T-helper 22 cell (primary cell): Measurements from ENCODE around the gene EML1.

ENCODE experiments used
- DNase-seq: peaks from one replicate; pipeline ENCODE4 v3.0.0-alpha.2; 2020; ENCODE audit warnings: low read depth

The EML1 gene

DNA sequence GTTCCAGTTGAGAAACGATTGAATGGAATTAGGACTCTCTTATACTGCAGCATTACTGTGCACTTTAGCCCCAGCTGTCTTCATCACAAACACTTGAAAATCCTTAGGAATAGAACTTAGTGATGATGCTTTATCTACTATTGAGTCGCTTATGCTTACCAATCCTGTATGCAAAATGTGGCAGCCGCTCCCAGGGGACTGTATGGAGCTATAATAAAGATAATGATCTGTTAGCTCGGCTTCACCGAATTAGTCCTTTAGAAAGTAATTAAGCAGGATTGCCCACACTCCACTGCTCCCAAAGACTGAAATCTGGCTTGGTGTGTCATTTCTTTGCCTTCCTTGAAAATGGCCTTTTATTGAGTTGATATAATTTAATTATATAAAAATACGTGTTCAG is 10.6 kb downstream of the EML1 start:
- no peak for DNase-seq

DNA sequence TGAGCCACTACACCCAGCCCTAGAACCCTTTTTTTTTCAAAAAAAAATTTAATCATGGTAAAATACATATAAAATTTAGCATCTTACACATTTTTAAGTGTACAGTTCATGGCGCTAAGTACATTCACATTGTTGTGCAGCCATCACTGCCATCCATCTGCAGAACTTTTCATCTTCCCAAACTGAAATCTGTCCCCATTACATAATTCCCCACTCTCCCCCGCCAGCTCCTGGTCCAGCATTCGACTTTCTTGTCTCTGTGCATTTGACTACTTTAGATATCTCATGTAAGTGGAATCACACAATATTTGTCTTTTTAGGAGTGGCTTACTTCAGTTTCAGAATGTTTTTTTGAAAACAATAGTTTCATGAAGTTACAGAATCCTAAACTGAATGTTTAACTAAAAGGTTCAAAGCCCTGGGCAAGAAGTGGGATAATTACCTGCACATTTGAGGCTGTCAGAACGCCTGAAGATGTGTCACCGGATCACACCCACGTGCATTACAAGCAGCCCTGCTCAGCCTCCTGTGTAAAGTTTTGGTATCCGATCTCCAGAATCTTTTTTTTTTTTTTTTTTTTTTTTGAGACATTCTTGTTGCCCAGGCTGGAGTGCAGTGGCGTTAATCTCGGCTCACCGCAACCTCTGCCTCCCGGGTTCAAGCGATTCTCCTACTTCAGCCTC is 12.7 kb downstream of the EML1 start:
- no peak for DNase-seq

DNA sequence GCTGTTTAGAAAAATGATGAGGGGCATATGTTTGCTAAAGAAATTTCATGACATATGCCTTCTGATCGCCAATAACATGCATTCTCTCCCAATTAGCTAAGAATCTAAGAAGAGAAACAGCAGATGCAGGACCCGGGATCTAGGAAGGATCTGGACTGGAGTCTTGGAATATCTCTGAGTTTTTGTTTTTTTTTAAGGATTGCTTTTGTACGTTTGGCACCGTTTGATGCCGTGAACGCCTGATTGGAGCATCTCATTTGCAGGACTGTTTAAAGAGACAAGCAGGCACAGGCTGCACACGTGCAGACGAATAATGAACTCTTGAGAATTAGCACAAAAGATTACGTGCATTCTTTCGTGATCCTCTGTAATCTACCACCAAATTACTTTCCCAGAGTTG is 13.6 kb downstream of the EML1 start:
- no peak for DNase-seq

DNA sequence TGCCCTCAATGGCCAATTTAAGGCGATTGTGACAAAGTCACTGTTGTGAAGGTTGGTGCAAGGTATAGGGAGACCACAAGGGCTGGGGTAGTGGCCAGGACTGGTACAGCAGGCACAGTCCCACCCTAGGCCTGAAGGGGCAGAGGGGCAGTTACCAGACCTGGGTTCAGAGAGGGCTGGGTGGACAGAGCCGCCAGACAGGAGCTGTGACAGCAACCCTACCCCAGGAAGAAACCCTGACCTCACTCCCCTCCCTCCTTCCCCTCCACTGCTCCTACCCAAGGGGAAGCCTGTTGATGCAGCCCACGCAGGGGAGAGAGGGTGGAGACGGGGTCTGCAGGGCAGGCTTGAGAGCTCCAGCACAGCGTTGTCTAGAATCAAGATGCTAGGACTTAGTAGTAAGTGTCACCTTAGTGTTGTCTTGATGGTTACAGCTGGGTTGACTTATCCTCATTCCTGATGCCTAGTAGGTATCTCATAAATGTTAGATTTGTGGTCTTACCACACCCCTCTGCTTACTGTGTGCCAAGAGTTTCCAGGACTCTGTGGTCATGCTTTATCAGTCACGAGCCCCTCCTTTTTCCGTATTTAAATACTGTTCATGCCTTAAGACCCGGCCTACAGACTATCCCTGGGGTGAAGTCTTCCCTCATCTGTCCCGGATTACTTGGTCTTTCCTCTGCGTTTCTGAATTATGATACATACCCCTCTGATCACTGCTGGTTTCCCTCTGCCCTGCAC is 14.4 kb downstream of the EML1 start:
- DNase-seq = no peak

DNA sequence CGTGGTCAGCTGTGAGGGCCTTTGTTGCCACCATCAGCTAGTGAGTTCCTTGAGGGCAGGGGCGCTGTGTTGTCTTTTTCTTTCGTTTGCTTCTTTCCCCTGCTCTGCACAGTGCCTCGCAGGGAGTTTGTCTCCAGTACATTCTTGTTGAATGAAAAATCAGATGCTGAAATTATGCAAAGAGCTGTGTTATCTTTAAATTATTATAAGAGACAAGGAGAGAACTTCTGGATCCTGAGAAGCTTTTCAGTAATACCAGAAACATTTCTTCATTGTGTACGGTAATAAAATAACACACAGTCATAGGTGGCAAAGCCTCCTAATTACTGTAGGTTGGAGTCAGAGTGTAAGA is 14.9 kb downstream of the EML1 start:
- DNase-seq = no peak

DNA sequence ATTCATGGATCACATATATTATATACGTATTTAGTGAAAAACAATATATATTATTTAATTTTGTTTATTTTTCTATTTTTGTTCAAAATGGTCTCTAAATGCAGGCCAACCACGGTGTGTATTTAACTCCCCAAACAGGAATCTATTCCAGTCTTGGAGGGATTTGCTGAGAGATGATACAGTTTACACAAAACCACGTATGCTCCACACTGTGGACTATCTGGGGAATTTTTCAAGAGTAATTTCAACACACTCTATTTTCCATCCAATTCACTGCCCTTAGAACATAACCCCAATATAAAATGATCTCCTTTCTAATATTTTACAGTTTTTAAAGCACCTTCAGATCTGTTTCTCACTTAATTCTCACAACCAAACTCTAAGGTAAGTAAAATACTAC is 15.3 kb downstream of the EML1 start:
- DNase-seq = no peak

DNA sequence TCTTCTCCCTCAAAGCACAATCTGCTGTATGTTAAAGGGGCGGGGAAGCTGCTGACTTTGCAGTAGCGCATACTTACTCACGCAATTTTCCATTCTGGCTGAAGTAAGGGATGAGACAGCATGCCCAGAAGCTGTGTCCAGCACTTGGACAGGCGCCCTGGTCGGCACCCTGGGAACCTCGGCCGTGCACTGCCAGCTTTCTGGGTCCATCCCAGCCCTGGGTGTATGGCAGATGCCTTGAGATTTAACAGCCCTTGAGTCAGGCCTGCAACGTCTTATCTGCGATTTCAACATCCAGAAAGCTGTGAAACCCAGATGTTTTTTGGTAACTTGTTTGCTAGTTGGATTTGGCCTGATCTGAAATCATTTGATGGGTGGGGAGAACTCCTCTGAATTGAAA is 16.1 kb downstream of the EML1 start:
- no peak for DNase-seq

DNA sequence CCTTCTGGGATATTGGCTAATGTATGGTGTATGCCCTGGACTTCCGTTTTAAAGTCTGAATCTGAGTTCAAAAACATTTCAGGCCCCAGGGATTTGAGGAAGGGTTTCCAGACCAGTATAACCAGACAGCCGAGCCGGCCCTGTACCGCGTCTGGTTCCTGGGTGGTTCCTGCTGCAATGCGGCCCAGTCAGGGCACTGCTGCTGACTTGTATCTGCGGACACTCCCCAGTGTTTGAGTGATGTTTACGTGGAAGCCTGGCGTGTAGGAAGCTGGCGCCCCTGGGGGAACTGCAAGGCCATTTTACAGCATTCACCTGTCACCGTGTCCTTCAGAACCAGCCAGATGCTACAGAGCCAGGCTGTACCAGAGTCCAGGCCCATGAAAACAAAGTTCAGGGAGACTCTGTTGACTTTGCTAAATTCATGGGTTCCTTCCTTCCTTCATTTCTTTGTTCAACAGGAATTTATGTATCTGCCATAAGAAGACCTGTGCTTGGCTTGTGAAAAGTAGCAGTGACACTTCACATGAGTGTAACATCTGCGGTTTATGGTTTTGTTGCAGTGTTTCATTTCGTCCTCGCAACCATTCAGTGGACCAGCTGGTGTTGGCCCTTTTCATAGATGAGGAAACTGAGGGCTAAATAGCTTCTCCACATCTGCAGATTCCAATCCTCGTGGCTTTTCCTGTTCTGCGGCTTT is 16.8 kb downstream of the EML1 start:
- DNase-seq = no peak

DNA sequence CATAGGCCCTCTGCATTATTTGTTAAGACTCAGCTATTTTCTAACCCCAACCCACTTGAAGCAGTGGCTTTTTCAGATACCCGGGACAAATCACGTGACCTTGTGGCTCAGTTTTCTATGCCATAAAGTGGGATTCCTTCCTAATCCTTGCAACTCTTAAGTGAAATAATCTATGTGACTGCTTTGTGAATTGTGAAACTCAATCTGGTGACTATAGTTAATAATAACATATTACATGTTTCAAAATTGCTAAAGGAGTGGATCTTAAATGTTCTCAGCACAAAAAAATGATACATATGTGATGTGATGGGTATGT is 17.3 kb downstream of the EML1 start:
- DNase-seq = no peak

DNA sequence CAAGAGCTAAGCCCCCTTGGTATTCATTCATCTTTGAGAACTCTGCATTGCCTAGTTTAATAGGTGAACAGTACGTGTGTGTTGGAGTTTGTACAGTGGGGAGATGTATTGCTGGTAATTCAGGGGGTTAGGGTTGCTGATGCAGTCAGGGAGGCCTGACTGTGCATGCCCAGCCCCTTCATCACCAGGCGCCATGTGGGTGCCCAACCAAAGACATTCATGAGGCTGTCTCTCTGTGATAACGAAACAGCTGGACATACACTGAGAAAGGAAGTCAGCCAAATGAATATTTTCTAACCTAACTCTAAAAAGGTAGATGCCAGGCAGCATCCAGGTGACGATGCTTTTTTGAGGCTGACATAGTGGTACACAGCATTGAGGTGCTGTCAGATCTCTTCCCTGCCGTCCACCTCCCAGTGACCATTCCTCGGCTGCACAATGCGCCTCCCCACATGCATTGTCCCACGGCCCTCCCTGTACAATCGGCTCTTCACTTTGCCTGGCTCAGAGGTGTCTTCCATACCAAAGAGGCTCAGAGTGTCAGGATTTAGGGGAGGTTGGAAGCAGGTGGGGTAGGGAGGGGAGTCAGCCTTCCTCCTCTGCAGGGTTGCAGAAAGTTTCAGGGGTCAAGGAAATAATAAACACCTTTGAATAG is 19.0 kb downstream of the EML1 start:
- DNase-seq = no peak

DNA sequence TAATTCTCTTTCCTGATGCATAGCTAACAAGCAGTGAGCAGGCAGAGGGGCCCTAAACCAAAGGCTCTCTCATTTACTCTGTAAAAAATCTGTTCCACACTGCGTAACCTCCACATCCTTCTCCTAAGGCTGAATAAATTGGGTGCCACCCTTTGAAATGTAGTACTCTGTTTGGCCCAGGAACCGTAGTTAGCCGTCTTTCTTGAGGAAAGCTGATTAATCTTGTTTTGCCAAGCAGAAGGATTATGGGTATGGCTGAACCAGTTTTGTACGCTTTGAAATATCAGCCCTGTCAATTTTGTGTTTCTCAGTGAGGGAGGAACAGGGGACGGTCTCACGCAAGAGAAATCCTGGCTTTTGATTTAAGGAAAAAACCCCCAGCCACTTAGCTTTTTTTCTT is 19.7 kb downstream of the EML1 start:
- DNase-seq = no peak

DNA sequence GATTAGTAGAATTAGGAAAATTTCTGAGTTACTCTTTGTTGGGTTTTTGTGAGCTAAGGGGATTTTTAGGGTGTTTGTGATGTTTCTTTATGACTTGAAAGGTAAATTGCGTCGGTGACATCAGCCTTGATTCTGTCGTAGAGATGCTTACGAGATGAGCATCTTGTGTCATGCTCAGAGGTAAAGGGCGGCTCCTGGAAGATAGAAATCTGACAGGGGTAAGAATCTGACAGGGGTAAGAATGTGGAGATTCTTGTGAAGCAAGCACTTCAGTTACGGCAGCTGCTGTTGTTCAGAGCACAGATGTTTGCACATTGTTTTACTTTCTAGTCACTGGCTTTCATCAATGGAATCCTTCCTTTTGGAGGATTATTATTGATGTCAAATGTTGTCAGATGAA is 22.5 kb downstream of the EML1 start:
- no peak for DNase-seq

DNA sequence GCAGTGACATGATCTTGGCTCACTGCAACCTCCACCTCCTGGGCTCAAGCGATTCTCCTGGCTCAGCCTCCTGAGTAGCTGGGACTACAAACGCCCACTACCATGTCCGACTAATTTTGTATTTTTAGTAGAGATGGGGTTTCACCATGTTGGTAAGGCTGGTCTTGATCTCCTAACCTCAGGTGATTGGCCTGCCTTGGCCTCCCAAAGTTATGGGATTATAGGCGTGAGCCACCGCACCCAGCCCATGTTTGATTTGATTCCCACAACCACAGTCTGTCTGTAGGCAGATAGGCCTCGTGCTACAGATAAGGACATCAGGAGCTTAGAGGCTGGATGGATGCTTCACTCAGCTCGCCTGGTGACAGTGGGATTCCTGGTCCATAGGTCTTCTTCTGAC is 23.0 kb downstream of the EML1 start:
- DNase-seq = no peak

DNA sequence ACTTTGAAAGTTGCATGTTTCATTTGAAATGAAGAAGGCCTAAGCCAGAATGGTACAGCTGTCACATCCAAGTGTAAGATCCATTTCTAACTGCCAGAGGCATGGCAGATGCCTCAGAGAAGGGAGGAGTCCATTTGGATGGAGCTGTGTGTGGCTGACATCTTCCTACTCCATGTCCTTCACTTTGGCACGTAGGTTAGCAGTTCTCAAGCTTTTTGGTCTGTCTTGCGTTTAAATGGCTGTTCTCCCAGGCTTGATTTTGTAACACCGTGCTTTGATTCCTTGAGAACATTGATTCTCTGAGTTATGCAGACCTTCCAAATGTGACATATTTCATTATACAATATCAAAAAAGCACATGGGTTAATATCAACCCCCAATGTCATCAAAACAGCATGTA is 23.4 kb downstream of the EML1 start:
- no peak for DNase-seq

DNA sequence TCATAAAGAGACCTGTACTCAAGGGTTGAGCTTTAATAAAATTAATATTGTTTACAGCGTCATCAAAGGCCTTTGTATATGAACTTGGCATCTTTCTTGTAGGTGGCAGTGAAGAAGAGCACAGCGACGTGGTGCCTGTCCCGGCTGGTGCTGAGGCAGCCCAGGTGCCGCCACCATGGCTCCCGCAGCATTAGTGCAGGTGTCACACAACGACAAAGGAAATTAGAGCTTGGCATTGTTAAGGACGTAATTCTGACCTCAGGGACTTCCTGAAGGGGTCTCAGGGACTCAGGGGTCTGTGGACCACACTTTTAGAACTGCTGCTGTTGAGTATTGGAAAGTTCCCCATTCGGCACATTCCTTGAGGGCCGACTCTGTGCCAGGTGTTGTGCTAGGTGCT is 24.1 kb downstream of the EML1 start:
- DNase-seq = no peak

DNA sequence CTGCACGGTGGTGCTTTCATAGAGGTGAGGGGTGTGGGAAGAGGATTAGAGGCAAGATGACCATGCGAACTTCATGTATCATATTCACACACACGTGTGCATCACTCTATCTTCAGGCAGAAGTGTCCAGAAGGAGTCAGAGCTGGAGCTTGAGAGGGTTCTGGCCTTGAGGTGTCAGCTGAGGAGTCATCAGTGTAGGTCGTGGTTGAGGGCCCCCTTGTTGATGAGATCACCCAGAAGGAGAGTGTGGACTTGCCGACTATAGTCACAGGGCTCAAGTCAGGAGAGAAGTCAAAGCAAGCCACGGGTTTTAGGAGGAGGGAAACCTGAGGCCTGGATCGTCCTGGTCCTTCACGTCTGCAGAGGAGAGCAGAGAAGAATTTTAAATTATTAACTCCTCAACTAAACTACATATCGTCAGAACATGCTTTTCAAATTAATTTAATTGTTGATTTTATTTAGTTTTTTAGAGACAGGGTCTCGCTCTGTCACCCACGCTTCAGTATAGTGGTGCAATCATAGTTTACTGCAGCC is 25.4 kb downstream of the EML1 start:
- no peak for DNase-seq

DNA sequence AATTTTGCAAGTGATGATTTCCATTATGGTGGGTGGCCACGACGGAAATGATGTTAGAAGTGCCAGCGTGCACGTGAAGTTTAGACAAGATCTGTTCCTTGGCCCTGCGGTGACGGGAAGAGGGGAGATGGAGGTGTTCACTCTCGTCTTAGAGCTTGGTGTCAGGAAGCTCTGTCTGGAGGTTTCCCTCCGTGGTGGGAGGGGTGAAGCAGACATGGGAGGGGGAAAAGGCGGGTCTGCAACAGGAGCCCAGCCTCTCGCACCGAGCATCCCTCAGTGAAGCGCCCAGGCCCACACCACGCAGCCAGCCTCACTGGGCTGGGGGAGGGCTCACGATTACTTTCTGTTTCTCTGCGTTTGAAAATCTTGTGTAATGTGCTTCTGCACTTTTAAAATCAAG is 26.3 kb downstream of the EML1 start:
- DNase-seq = no peak

DNA sequence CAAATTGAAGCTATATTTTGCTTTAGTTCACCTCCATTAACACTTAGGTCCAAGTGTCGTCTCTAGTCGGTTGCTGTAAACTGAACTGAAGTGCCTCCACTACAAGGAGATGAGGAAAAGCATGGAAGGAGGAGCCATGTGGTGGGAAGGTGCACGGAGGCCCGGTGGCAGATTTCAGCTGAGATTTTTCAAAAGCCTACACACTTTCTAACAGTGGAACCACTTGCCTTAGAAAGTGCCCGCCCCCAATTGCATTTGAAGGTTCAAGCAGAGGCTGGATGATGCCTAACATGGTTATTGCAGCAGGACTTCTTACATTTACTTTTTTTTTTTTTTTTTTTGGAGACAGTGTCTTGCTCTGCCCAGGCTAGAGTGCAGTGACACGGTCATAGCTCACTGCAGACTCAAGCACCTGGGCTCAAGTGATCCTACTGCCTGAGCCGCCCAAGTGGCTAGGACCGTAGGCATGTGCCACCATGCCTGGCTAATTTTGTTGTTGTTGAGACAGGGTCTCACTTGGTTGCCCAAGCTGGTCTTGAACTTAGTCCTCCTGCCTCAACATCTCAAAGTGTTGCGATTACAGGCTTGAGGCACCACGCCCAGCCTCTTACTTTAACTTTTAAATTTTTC is 27.6 kb downstream of the EML1 start:
- DNase-seq = no peak

DNA sequence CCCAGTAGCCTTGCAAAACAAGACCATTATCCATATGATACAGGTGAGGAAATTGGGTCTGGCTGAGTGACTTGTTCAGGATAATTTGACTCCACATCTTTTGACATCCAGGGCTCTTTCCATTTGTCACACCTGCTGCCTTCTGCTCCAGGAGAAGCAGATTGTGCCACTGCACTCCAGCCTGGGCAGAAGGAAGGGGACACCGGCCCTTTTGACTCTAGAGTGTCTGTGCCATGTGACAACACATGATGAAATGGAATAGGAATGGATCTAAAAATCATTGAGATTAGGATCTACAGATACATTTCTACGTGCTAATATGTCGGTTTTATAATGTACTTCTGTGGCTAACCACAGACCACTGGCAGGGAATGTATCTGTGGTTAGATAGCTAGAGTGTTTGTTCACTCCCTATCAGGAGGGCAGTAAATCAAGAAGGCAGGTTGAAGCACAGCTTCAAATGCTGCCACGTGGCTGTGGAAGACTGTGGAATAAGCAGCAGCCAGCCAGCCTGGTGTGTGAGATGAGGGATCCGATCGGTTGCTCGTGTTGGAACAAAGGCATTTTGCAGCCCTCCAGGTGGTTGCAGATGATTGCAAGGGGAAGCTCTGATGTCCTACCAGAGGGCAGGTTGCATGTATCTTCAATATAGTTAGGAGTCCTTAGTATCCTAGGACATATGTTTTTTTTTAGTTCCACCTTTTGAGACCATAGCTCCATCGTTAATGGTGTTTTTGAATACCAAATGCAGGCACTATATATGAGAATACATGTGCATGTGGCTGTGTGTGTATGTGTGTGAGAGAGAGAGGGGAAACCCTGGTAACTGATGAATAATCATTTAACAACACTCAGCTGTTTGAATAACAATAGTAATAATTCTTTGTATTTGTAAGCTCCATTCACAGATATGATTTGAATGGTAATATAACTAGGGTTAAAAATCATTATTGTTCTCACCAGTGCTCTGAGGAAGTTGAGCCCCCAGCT is 28.6 kb downstream of the EML1 start:
- no peak for DNase-seq

DNA sequence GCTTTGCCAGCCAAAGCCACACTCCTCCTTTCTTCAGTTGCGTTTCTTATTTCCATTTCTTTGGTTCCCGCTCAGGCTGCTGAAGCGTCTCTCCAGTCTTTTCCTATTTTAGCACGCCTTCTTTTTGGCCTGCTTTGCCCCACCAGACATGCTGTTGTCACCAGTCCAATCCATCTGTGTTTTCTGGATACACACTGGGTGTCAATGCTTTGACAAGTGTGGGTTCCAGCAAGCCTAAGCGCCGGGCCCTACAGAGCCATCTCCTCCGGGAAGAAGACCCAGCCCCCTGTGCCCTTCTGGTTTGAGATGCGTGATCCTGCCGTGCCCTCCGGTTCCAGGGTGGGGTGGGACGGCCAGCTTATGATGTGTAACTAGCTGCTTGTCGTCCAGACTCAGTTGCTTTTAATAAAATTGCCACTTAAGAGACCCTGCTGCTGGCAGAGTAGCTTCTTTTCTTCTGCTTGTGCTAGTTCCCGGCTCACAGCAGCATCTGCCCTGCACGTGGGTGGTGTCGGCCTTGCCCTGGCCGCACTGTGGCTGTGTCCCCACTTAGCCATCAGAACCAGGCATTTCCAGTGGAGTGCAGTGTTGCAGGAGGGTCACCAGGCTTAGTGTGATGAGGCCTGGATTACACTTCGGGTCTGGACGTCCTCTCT is 29.7 kb downstream of the EML1 start:
- DNase-seq = no peak

DNA sequence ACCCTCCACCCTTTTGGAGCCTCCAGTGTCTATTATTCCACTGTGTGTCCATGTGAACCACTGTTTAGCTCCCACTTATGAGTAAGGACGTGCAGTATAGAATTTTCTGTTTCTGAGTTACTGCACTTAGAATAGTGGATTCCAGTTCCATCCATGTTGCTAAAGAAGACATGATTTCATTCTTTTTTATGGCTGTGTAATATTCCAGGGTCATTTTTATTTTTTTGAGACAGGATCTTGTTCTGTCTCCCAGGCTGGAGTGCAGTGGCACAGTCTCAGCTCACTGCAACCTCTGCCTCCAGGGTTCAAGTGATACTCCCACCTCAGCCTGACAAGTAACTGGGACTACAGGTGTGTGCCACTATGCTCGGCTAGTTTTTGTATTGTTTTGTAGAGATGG is 31.6 kb downstream of the EML1 start:
- DNase-seq = no peak
